Sigmoid colon (tissue), 4 donors: ENCODE data around the gene SMDT1.

Experiments used
- CTCF ChIP-seq, 4 experiments: fragments of 450-650 bp in 3 of 4; fragments of 200-600 bp in 1 of 4; IDR thresholded peaks; one replicate each; pipeline ENCODE4 v1.5.1; 2016 to 2019; ENCODE audit warnings: antibody characterized with exemption in 4 of 4, mild to moderate bottlenecking in 3 of 4, moderate library complexity in 2 of 4
- EP300 ChIP-seq, 4 donors: sonication (generic); formaldehyde crosslinking; IDR thresholded peaks; one replicate each; pipeline ENCODE4 v1.6.1; 2017; ENCODE audit warnings: antibody characterized with exemption in 4 of 4
- POLR2A ChIP-seq, 2 donors: fragments of 450-650 bp; IDR thresholded peaks; one replicate each; pipeline ENCODE4 v1.6.1; 2016; ENCODE audit warnings: antibody characterized with exemption in 2 of 2, mild to moderate bottlenecking in 2 of 2, moderate library complexity in 2 of 2
- POLR2AphosphoS5 ChIP-seq, 4 donors: sonication (generic); formaldehyde crosslinking; IDR thresholded peaks; one replicate each; pipeline ENCODE4 v1.6.1; 2017; ENCODE audit warnings: antibody characterized with exemption in 4 of 4

- TF ChIP-seq CTCF (IDR thresholded peaks at IDR 0.05) (no peak), POLR2A (IDR thresholded peaks at IDR 0.05) (no peak), POLR2AphosphoS5 (IDR thresholded peaks at IDR 0.05) (no peak), EP300 (IDR thresholded peaks at IDR 0.05) (no peak)
Observed at GRCh38 chr22:42041784-42042183, 37.7 kb upstream of the SMDT1 start.
